ENCODE data around the gene GPR55.

GPR55 gene

GRCh38 chr2:230865307-230865765 is 59.7 kb downstream of the GPR55 start:
- no peaks in the 10 kb centered on the region for H3K9me3 ChIP-seq (ENCODE audit: control insufficient read depth, insufficient read depth, low read length)
- no peak overlapping the region for H3K27ac ChIP-seq (ENCODE audit: low read length)
- no peaks in the 10 kb centered on the region for H3K27me3 ChIP-seq (ENCODE audit: control insufficient read depth, insufficient read depth, low read length)
- H3K4me3 ChIP-seq (ENCODE audit: low read length), result peak overlapping the region; percentile 95
- peaks cover 36% of the 10 kb centered on the region for H3K4me1 ChIP-seq (ENCODE audit: control insufficient read depth, insufficient read depth, low read length)
- no peak for DNase-seq (ENCODE audit: low read depth, low spot score)
- no CpG with 5 or more reads among the region's 24 CpGs for WGBS (ENCODE audit: insufficient coverage, insufficient read length)
- no peaks in the 10 kb centered on the region for H3K36me3 ChIP-seq (ENCODE audit: control insufficient read depth, insufficient read depth, low read length)

DNA sequence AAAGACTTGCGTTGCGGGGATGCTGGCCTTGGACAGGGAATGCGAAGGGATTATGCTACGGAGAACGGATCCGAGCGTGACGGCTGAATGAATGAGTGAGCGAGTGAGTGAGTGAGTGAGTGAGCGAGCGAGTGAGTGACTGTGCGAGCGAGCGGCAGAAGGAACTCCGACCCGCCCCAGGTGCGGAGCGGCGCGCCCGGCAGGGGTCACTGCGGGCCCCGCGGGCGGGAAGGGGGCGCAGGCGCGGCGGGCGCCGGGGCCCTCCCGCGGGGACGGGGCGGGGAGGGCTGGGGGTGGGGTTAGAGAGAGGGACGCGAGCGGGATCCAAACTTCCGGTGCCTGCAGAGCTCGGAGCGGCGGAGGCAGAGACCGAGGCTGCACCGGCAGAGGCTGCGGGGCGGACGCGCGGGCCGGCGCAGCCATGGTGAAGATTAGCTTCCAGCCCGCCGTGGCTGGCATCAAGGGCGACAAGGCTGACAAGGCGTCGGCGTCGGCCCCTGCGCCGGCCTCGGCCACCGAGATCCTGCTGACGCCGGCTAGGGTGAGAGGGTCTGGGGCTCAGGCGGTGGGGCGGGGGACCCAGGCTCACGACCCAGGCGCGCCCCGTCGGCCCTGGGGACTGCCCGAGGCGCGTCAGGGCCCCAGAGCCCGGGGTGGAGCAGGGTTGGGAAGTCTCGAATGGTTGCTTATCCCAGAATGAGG is 60.3 kb downstream of the GPR55 start, which contains the start of gene ITM2C:
ITM2C (plus strand) TSS at position 338 of the 702 bp plus-strand sequence; CDS start at position 422, 84 bp downstream.
- H3K27me3 ChIP-seq (ENCODE audit: control insufficient read depth, insufficient read depth, low read length), result no peaks in the 10 kb centered on the region
- H3K4me3 ChIP-seq (ENCODE audit: low read length), result peak within 1 kb of the TSS; percentile 95
- WGBS (ENCODE audit: insufficient coverage, insufficient read length), result no CpG with 5 or more reads among the region's 76 CpGs
- H3K9me3 ChIP-seq (ENCODE audit: control insufficient read depth, insufficient read depth, low read length), result no peaks in the 10 kb centered on the region
- H3K4me1 ChIP-seq (ENCODE audit: control insufficient read depth, insufficient read depth, low read length), result peaks cover 30% of the 10 kb centered on the region
- DNase-seq (ENCODE audit: low read depth, low spot score), result no peak
- H3K36me3 ChIP-seq (ENCODE audit: control insufficient read depth, insufficient read depth, low read length), result no peaks in the 10 kb centered on the region
- H3K27ac ChIP-seq (ENCODE audit: low read length), result no peak within 1 kb of the TSS

GRCh38 chr2:230864122-230864604 is 60.9 kb downstream of the GPR55 start:
- no peaks in the 10 kb centered on the region for H3K36me3 ChIP-seq (ENCODE audit: control insufficient read depth, insufficient read depth, low read length)
- no peaks in the 10 kb centered on the region for H3K27me3 ChIP-seq (ENCODE audit: control insufficient read depth, insufficient read depth, low read length)
- peak overlapping the region; percentile 95; the same call in 1 of the 2 replicates for H3K4me3 ChIP-seq (ENCODE audit: low read length)
- peaks cover 27% of the 10 kb centered on the region for H3K4me1 ChIP-seq (ENCODE audit: control insufficient read depth, insufficient read depth, low read length)
- H3K9me3 ChIP-seq (ENCODE audit: control insufficient read depth, insufficient read depth, low read length), result no peaks in the 10 kb centered on the region
- no CpG with 5 or more reads among the region's 18 CpGs for WGBS (ENCODE audit: insufficient coverage, insufficient read length)
- no peak for DNase-seq (ENCODE audit: low read depth, low spot score)
- H3K27ac ChIP-seq (ENCODE audit: low read length), result no peak overlapping the region

DNA sequence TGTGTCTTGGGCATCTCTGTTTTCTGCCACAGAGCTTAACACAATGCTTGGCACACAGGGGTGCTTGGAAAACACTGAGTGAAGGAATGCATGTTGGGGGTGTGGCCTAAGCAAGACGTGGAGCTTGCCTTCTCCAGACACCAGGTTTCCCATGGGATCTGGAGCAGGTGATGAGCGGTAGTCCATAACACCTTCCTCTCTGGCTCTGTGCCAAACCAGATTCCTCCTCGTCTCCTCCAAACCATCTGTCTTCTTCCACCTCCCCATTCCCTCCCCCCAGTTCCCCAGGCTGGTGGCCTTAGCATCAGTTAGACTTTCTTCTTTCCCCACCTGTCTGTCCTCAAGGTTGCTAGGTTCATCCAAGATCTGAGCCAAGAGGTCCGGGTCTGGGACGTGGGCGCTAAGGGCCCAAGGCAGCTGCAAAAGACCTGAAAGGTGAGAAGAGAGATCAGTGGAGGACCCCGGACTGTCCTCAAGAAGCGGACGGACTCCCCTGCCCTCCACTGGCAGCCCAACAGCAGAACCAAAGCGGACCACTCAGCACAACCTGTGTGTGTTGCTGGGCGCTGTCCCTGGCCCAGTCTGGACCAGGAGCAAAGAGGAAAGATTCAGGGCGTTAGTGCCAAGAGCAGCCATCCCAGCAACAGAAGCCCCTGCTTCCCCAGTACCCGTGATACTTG is 61.5 kb downstream of the GPR55 start:
- Histone ChIP-seq H3K4me3 (ENCODE audit: low read length) (no peak overlapping the region), H3K9me3 (ENCODE audit: control insufficient read depth, insufficient read depth, low read length) (no peaks in the 10 kb centered on the region), H3K27ac (ENCODE audit: low read length) (no peak overlapping the region), H3K27me3 (ENCODE audit: control insufficient read depth, insufficient read depth, low read length) (no peaks in the 10 kb centered on the region), H3K4me1 (ENCODE audit: control insufficient read depth, insufficient read depth, low read length) (peaks cover 23% of the 10 kb centered on the region; the same call in 1 of the 2 replicates), H3K36me3 (ENCODE audit: control insufficient read depth, insufficient read depth, low read length) (no peaks in the 10 kb centered on the region)
- no peak for DNase-seq (ENCODE audit: low read depth, low spot score)
- WGBS (ENCODE audit: insufficient coverage, insufficient read length), result no CpG with 5 or more reads among the region's 13 CpGs

GRCh38 chr2:230863031-230863430 is 62.0 kb downstream of the GPR55 start:
- Histone ChIP-seq H3K4me3 (ENCODE audit: low read length) (no peak overlapping the region), H3K36me3 (ENCODE audit: control insufficient read depth, insufficient read depth, low read length) (no peaks in the 10 kb centered on the region), H3K9me3 (ENCODE audit: control insufficient read depth, insufficient read depth, low read length) (no peaks in the 10 kb centered on the region), H3K4me1 (ENCODE audit: control insufficient read depth, insufficient read depth, low read length) (peaks cover 22% of the 10 kb centered on the region; the same call in 1 of the 2 replicates), H3K27ac (ENCODE audit: low read length) (no peak overlapping the region), H3K27me3 (ENCODE audit: control insufficient read depth, insufficient read depth, low read length) (no peaks in the 10 kb centered on the region)
- no CpG with 5 or more reads among the region's 8 CpGs for WGBS (ENCODE audit: insufficient coverage, insufficient read length)
- DNase-seq (ENCODE audit: low read depth, low spot score), result no peak

GRCh38 chr2:230862292-230862691 is 62.8 kb downstream of the GPR55 start:
- H3K4me1 ChIP-seq (ENCODE audit: control insufficient read depth, insufficient read depth, low read length), result peaks cover 19% of the 10 kb centered on the region; the same call in 1 of the 2 replicates
- H3K36me3 ChIP-seq (ENCODE audit: control insufficient read depth, insufficient read depth, low read length), result no peaks in the 10 kb centered on the region
- no CpG with 5 or more reads among the region's 5 CpGs for WGBS (ENCODE audit: insufficient coverage, insufficient read length)
- H3K27me3 ChIP-seq (ENCODE audit: control insufficient read depth, insufficient read depth, low read length), result no peaks in the 10 kb centered on the region
- no peak overlapping the region for H3K27ac ChIP-seq (ENCODE audit: low read length)
- no peak overlapping the region for H3K4me3 ChIP-seq (ENCODE audit: low read length)
- no peaks in the 10 kb centered on the region for H3K9me3 ChIP-seq (ENCODE audit: control insufficient read depth, insufficient read depth, low read length)
- DNase-seq (ENCODE audit: low read depth, low spot score), result no peak

DNA sequence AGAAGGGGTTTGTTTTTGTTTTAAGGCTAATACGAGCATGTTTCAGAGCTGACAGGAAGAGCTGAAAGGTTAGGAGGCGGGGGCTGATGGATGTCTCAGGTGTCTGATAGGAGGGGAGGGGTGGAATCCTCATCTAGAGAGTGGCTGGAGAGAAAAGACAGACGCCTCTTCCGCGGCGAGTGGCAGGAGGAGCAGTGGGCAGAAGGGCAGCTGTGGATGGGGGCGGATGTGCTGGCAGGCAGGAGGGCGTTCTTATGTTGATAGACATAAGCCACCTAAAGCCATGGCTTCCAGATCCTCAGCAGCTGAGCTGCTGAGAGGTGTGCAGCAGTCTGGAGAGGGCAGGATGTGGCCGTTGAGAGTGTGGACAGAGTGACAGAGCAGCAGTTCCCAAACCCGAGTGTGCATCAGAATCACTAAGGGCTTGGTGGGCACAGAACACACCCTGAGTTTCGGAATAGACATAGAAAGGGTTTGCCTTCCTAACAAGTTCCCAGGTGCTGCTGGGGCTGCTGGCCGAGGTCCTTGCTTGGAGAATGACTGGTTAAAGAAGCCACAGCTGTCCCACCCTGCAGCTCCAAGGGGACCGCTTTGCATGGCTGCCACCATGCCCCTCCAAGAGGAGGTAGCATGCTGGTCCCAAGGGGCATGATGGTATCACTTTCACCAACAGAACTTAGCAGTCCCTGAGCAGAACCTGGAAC is 63.3 kb downstream of the GPR55 start:
- peaks cover 14% of the 10 kb centered on the region; the same call in 1 of the 2 replicates for H3K4me1 ChIP-seq (ENCODE audit: control insufficient read depth, insufficient read depth, low read length)
- no CpG with 5 or more reads among the region's 13 CpGs for WGBS (ENCODE audit: insufficient coverage, insufficient read length)
- no peaks in the 10 kb centered on the region for H3K27me3 ChIP-seq (ENCODE audit: control insufficient read depth, insufficient read depth, low read length)
- no peaks in the 10 kb centered on the region for H3K9me3 ChIP-seq (ENCODE audit: control insufficient read depth, insufficient read depth, low read length)
- no peak overlapping the region for H3K27ac ChIP-seq (ENCODE audit: low read length)
- H3K4me3 ChIP-seq (ENCODE audit: low read length), result no peak overlapping the region
- H3K36me3 ChIP-seq (ENCODE audit: control insufficient read depth, insufficient read depth, low read length), result no peaks in the 10 kb centered on the region
- no peak for DNase-seq (ENCODE audit: low read depth, low spot score)

All from iPS DF 6.9 (cell line).